HG02623 (cell line): ENCODE measurements around the gene GPAT2.
"Not testable (repeated sequence)": the region's sequence is repeated elsewhere in the genome, so short reads cannot be mapped to it uniquely, and the experiment has no call there.

Experiments used
- ATAC-seq: cut with Tn5 transposase; IDR thresholded peaks from one replicate; pipeline ENCODE4 v1.9.1; 2021; ENCODE audit warnings: moderate library complexity; ENCODE audit not compliant: unreplicated experiment

GPAT2 gene

GRCh38 chr2:96024336-96025193 lies 10.2 kb downstream of the GPAT2 start:
- no peak for ATAC-seq

GRCh38 chr2:96023701-96024100 lies 11.0 kb downstream of the GPAT2 start:
- ATAC-seq = not testable (repeated sequence)

GRCh38 chr2:96022701-96023447 lies 11.8 kb downstream of the GPAT2 start:
- peak; percentile 78 for ATAC-seq

GRCh38 chr2:96022126-96022525 lies 12.6 kb downstream of the GPAT2 start:
- ATAC-seq = not testable (repeated sequence)

GRCh38 chr2:96021142-96021541 lies 13.6 kb downstream of the GPAT2 start:
- ATAC-seq = not testable (repeated sequence)

GRCh38 chr2:96019909-96020590 lies 14.7 kb downstream of the GPAT2 start:
- ATAC-seq = not testable (repeated sequence)

GRCh38 chr2:96016321-96016720 lies 18.4 kb downstream of the GPAT2 start:
- ATAC-seq = not testable (repeated sequence)

- ATAC-seq = not testable (repeated sequence)
These were observed 21.9 kb downstream of the GPAT2 start for GRCh38 chr2:96012792-96013264.

- ATAC-seq = not testable (repeated sequence)
These were observed 22.5 kb downstream of the GPAT2 start for GRCh38 chr2:96012086-96012791.

- peak; percentile 6 for ATAC-seq
These were observed 23.6 kb downstream of the GPAT2 start for GRCh38 chr2:96011129-96011455.

GRCh38 chr2:96010320-96011128 lies 24.2 kb downstream of the GPAT2 start:
- ATAC-seq = peak; percentile 93

GRCh38 chr2:96009833-96010232 lies 24.9 kb downstream of the GPAT2 start:
- not testable (repeated sequence) for ATAC-seq

GRCh38 chr2:96008051-96008450 lies 26.7 kb downstream of the GPAT2 start:
- ATAC-seq = not testable (repeated sequence)

GRCh38 chr2:96006248-96006647 lies 28.5 kb downstream of the GPAT2 start:
- not testable (repeated sequence) for ATAC-seq

- not testable (repeated sequence) for ATAC-seq
These were observed 42.0 kb downstream of the GPAT2 start for GRCh38 chr2:95992520-95993272.

GRCh38 chr2:95992102-95992501 lies 42.6 kb downstream of the GPAT2 start:
- peak; percentile 41 for ATAC-seq

- peak; percentile 93 for ATAC-seq
These were observed 43.2 kb downstream of the GPAT2 start, which contains the start of gene ANKRD36C for GRCh38 chr2:95991351-95992094. Gene ANKRD36C (minus strand): TSS chr2:95991824. CDS start chr2:95991708, 116 bp downstream.

GRCh38 chr2:95990884-95991283 lies 43.8 kb downstream of the GPAT2 start:
- not testable (repeated sequence) for ATAC-seq
